Glutamatergic neuron (in vitro differentiated cells): Measurements from ENCODE around the gene VSIG2. TPM values are rescaled to one million over a fixed set of nuclear protein-coding genes. Genes with fewer than 3 reads are reported as not detected.

ENCODE experiments used
- DNase-seq: peaks from one replicate; pipeline ENCODE4 v3.0.0; 2022
- H3K27ac Mint-ChIP-seq: one replicate; pipeline ENCODE4 v1.8.0; 2020; ENCODE audit warnings: mild to moderate bottlenecking, mixed read lengths, inconsistent platforms; ENCODE audit not compliant: unreplicated experiment
- H3K27me3 Mint-ChIP-seq: one replicate; pipeline ENCODE4 v1.8.0; 2020; ENCODE audit warnings: mild to moderate bottlenecking, moderate library complexity, mixed read lengths, inconsistent platforms; ENCODE audit not compliant: unreplicated experiment
- H3K36me3 Mint-ChIP-seq: one replicate; pipeline ENCODE4 v1.8.0; 2020; ENCODE audit warnings: mild to moderate bottlenecking, mixed read lengths, inconsistent platforms; ENCODE audit not compliant: unreplicated experiment
- H3K4me1 Mint-ChIP-seq: one replicate; pipeline ENCODE4 v1.8.0; 2020; ENCODE audit warnings: mild to moderate bottlenecking, low read depth, mixed read lengths, inconsistent platforms; ENCODE audit not compliant: unreplicated experiment
- H3K4me3 Mint-ChIP-seq: one replicate; pipeline ENCODE4 v1.8.0; 2020; ENCODE audit warnings: mild to moderate bottlenecking, mixed read lengths, inconsistent platforms; ENCODE audit not compliant: unreplicated experiment
- H3K9me3 Mint-ChIP-seq: one replicate; pipeline ENCODE4 v1.8.0; 2020; ENCODE audit warnings: mild to moderate bottlenecking, moderate library complexity, mixed read lengths, inconsistent platforms; ENCODE audit not compliant: unreplicated experiment
- total RNA-seq: library from RNA; stranded (reverse); fragmentation: NEBNext Ultra II Directional; extraction: Animal tissue kit (Norgen Biotek cat#: 25700); gene quantifications from one replicate; pipeline ENCODE4 v1.2.1, GENCODE V29; 2021; ENCODE audit not compliant: unreplicated experiment
- TF ChIP-seq, protein P1 (sequence below): fragments of 200-600 bp; sonication (generic); IDR thresholded peaks from one replicate; pipeline ENCODE4 v1.5.0; 2021; ENCODE audit not compliant: partially characterized antibody, unreplicated experiment

VSIG2 gene
- total RNA-seq, 1 donor from 2014 or later: not detected

DNA sequence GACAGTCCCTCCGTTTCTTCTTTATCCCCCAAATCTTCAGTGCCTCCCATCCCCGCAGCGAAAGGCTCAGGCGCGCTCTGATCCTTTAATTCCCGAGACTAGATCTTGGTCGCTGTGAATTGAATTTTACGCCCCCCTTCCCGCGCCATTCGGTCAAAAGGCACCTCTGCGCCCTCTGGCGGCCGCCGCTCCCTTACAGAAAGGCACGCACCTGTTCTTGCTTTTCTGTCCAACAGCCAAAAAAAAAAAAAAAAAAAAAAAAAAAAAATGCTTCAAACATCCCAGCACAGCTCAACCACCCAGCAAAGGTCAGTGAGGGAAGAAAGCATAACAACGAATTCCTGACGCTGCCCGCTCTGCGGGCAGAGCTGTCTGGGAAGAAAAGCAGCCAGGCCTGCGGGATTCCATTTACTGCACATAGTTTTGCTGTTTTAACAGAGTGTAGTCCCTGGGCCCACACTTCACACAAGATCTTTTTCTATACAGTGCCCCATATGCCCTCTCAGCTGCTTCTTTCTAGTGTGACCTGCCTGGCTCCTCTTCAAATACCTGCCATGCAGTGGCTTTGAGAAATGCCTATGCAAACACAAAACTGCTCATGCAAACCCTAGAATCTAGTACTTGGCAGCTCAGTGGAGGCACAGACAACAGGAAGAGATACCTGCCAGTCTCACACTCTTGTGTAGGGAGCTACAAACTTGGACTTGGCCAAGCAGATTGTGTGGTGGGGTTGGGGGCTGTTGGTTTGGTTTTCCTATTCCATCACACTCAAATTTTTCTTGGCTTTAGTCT is 11.3 kb upstream of the VSIG2 start:
- Mint-ChIP-seq H3K27ac (no peak overlapping the region), H3K36me3 (no peaks in the 10 kb centered on the region), H3K4me1 (peaks cover 6% of the 10 kb centered on the region), H3K9me3 (no peaks in the 10 kb centered on the region), H3K27me3 (peaks cover 18% of the 10 kb centered on the region), H3K4me3 (peak overlapping the region; percentile 94)
- peak; percentile 88 for DNase-seq
- TF ChIP-seq, protein P1, sequence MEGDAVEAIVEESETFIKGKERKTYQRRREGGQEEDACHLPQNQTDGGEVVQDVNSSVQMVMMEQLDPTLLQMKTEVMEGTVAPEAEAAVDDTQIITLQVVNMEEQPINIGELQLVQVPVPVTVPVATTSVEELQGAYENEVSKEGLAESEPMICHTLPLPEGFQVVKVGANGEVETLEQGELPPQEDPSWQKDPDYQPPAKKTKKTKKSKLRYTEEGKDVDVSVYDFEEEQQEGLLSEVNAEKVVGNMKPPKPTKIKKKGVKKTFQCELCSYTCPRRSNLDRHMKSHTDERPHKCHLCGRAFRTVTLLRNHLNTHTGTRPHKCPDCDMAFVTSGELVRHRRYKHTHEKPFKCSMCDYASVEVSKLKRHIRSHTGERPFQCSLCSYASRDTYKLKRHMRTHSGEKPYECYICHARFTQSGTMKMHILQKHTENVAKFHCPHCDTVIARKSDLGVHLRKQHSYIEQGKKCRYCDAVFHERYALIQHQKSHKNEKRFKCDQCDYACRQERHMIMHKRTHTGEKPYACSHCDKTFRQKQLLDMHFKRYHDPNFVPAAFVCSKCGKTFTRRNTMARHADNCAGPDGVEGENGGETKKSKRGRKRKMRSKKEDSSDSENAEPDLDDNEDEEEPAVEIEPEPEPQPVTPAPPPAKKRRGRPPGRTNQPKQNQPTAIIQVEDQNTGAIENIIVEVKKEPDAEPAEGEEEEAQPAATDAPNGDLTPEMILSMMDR: peak; percentile 83

DNA sequence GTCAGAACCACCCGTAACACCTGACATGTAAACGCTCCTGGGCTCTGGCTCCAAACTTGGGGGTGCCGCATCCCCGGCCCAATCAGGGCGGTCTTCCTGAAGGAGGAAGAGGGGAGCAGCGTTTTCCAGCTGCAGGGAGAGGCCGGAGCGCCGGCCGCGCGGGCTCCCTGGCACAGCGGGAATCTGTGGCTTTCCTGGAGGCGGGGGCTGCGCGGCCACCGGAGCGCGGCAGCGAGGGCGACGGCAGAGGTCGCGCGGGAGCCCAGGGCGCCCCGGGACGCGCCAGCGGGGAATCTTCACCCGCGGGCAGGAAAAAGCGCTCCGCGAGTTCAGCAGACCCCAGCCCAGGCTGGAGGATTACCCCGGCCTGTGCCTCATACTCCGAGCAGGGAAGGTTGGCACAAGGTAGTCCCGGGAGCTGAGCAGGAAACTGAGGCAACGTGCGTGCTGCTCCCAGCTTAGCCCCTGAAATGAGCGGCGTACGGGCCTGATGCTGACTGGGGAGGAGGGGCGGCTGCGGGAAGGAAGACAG is 10.6 kb upstream of the VSIG2 start:
- TF ChIP-seq, protein P1: no peak
- peak overlapping the region; percentile 94 for H3K4me3 Mint-ChIP-seq
- peaks cover 8% of the 10 kb centered on the region for H3K4me1 Mint-ChIP-seq
- H3K9me3 Mint-ChIP-seq: no peaks in the 10 kb centered on the region
- DNase-seq: peak; percentile 26
- no peak overlapping the region for H3K27ac Mint-ChIP-seq
- H3K27me3 Mint-ChIP-seq: peaks cover 25% of the 10 kb centered on the region
- H3K36me3 Mint-ChIP-seq: no peaks in the 10 kb centered on the region

DNA sequence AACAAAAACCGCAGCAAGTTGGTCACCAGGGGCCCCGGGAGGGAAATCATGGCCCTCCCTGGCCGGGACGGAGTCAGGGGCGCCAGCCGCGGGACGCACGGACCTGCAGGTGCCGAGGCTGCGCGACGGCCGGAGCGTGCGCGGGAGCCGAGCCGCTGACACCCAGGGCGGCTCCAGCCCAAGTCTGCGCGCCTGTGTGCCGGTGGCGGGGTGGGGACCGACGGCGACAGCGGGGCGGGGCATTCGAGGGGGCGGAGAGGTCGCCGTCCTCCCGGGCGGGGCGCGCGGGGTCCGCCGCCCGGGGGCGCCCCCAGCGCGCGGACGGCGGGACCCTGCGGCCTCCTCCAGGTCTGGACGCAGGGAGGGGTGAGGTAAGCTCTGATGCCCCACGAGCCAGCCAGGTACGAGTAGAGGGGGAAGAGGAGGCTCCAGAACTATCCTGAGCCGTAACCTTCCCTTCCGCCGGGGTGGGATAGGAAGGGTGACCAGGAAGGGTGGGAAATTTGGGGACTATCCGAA is 10.1 kb upstream of the VSIG2 start, which contains the start of gene ESAM:
Gene ESAM (minus strand): TSS at position 186 of the 519 bp plus-strand sequence. CDS start 136 bp downstream, at position 50.
- Mint-ChIP-seq H3K4me3 (peak within 1 kb of the TSS; percentile 94), H3K36me3 (no peaks in the 10 kb centered on the region), H3K4me1 (peaks cover 8% of the 10 kb centered on the region), H3K9me3 (no peaks in the 10 kb centered on the region), H3K27me3 (peaks cover 29% of the 10 kb centered on the region), H3K27ac (no peak within 1 kb of the TSS)
- TF ChIP-seq, protein P1: no peak
- DNase-seq: peak; percentile 46

DNA sequence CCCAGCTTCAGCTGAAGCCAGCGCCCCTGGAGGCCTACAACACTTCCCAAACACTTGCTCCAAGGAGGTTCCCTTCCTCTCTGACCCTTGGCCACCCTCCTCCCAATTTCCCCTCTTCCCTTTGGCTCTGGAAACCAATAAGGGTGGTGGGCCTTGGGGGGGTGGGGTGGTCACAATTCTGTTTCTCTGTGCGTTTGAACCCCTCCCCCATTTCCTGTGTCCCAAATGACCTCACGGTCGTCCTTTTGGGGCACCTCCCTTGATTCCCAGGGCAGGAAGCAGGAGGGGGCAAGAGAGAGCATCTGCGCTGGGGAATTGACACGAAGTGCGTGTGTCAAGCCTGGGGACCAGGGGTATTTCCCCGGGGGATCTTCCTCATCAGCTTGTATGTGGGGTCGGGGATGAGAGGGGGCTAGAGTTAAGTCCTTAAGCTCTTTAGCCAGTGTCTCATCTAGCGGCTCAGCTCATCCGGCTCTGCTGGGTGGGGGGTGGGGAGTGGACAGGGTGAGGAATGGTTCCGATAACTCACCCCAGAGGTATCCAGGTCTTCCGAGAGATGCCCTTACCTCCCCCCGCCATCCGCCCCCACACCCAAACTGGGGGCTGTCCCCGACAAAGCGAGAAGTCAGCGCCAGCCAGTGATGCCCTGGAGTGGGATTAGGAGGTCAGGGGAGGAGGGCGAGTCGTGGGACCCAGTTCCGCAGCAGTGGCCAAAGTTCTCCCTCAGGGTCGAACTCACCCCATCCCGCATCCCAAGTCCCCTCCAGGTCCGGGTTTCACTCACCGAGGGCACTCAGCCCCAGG is 9.4 kb upstream of the VSIG2 start:
- DNase-seq: no peak
- H3K27ac Mint-ChIP-seq: no peak overlapping the region
- no peaks in the 10 kb centered on the region for H3K9me3 Mint-ChIP-seq
- TF ChIP-seq, protein P1: no peak
- peaks cover 35% of the 10 kb centered on the region for H3K27me3 Mint-ChIP-seq
- no peaks in the 10 kb centered on the region for H3K36me3 Mint-ChIP-seq
- H3K4me1 Mint-ChIP-seq: peaks cover 8% of the 10 kb centered on the region
- H3K4me3 Mint-ChIP-seq: peak overlapping the region; percentile 20
